ENCODE results near the gene RAP1GAP. TPM values are rescaled to one million over a fixed set of nuclear protein-coding genes. Genes with fewer than 3 reads are reported as not detected.
A peak's percentile ranks its signal among the peaks of the same experiment; 100 is the strongest.

Gene RAP1GAP
- total and polyA plus RNA-seq, 9 of the 15 experiments (the other 6 are each of a cell fraction or from before 2014, with no cell fraction given): 0.29 to 30.2 (median 19.2) TPM

DNA sequence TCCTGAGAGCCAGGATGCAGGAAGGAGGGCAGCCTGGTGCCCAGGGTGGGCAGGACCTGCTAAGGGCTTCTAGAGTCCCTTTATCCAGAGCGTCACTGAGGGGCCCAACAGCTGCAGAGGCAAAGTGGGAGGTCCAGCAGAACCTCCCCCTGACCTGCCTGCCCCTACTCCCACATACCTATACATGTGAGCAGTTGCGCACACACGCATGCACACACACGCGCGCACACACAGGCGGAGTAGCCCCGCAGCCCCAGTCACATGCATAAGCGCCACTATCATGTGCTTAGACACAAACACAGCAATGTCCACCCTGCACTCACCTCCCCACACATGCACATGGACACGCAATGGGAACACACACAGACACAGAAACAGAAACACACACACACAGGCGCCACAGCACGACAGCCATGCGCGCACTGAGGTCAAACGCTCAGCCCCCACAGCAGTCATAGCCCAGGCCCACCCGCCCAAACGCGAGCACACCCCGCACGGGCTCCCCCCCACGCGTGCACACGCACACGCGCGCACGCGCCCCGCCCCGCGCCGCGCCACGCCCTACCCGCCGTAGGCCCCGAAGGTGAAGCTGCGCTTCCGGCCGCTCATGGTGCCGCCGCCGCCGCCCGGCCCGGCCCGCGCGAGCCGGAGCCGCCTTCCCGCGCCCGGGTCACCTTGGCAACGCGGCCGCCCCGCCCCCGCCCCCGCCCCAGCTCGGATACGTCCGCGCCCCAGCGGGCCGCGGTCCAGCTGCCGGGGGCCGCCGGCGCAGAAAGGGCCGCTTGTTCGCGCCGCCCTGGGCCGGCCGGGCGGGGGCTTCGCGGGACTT is 17.7 kb downstream of the RAP1GAP start:
- Histone ChIP-seq H3K79me2 (ENCODE audit: control insufficient read depth, insufficient read depth, low read length) (peaks cover 14% of the 10 kb centered on the region), H3K36me3 (ENCODE audit: control insufficient read depth, insufficient read depth, low read length) (peaks cover 16% of the 10 kb centered on the region; the same call in 2 of the 3 replicates), H3K9ac (ENCODE audit: insufficient read depth in 1 of 2, low read depth in 2 of 2, low read length in 2 of 2) (peak overlapping the region; percentile 49 to 95), H3K4me1 (replicated peaks in 1 of 2; ENCODE audit: control insufficient read depth in 2 of 2, insufficient read depth in 2 of 2, low read length in 2 of 2) (peaks cover 26 to 58% of the 10 kb centered on the region in 2 experiments; a peak in 4 of 5 replicates), H4K20me1 (replicated peaks; ENCODE audit: control insufficient read depth, insufficient read depth, low read length) (peaks cover 39% of the 10 kb centered on the region), H3K4me3 (peak overlapping the region; percentile 42), H2AFZ (ENCODE audit: low read depth, low read length) (peak overlapping the region; percentile 91), H3K27ac (ENCODE audit: extremely low read depth, low read depth, low read length) (peak overlapping the region; percentile 54), H3K9me3 (replicated peaks; ENCODE audit: control insufficient read depth, insufficient read depth, low read depth, low read length) (no peaks in the 10 kb centered on the region), H3K9me1 (ENCODE audit: control insufficient read depth, insufficient read depth, low read length) (peaks cover 7% of the 10 kb centered on the region), H3K4me2 (ENCODE audit: insufficient read depth, low read length) (peak overlapping the region; percentile 98), H3K27me3 (ENCODE audit: control insufficient read depth in 2 of 2, insufficient read depth in 2 of 2, low read length in 2 of 2) (no peaks in the 10 kb centered on the region; a peak in 1 of 5 replicates)
- POLR2A ChIA-PET: interaction anchor here (0.5 to 1.5 kb wide), 5 partner anchors 12 to 388 kb away, joined by 3 to 5 read pairs (median 4); no protein-coding TSS in a partner anchor
- in situ Hi-C loops (cut with MboI): loop anchor here (10.0 to 25.0 kb wide), 2 partner anchors 139 to 397 kb away; partner anchors contain the start of gene ALPL
- FAIRE-seq (peak; percentile 77), DNase-seq (ENCODE audit: extremely low read depth in 1 of 4, low spot score in 3 of 4) (peak; percentile 92 to 94 (median 92)), ATAC-seq (peak; percentile 82)
- 4% methylated on average over 42 of the region's 80 CpGs for whole genome bisulfite sequencing (ENCODE audit: insufficient coverage, low coverage, missing lambda C conversion rate)
- intact Hi-C loops (cut with micrococcal nuclease): no loop called here
- no TSS peak for BruUV-seq (replicated peaks)
- CTCF ChIA-PET (ENCODE audit: low intra/inter-chr PET ratio): no interaction called here
- TF ChIP-seq EHMT2 (IDR thresholded peaks at IDR 0.05) (peak; percentile 62; the same call in 1 of the 2 replicates), ARHGAP35 (IDR thresholded peaks at IDR 0.05; ENCODE audit: partially characterized antibody) (peak; percentile 53), SAFB (IDR thresholded peaks at IDR 0.05; ENCODE audit: borderline replicate concordance, low read depth, low read length) (peak; percentile 95), HDAC2 (IDR thresholded peaks at IDR 0.05) (0 out of 2 replicates have a peak, but pooled peaks have one; percentile 41), KAT8 (IDR thresholded peaks at IDR 0.05; ENCODE audit: low read depth) (no peak), RBBP5 (IDR thresholded peaks at IDR 0.05; ENCODE audit: borderline replicate concordance, insufficient read depth, low read length, poor library complexity, severe bottlenecking) (peak; percentile 33), PHF20 (IDR thresholded peaks at IDR 0.05; ENCODE audit: partially characterized antibody) (peak; percentile 38), ZBTB7A (IDR thresholded peaks at IDR 0.05; ENCODE audit: borderline replicate concordance, control insufficient read depth, low read depth, low read length) (peak; percentile 80; the same call in 1 of the 2 replicates), GABPA (tag; conservative IDR thresholded peaks at IDR 0.05; ENCODE audit: low read depth) (peak; percentile 62)
- TF ChIP-seq, protein P1, sequence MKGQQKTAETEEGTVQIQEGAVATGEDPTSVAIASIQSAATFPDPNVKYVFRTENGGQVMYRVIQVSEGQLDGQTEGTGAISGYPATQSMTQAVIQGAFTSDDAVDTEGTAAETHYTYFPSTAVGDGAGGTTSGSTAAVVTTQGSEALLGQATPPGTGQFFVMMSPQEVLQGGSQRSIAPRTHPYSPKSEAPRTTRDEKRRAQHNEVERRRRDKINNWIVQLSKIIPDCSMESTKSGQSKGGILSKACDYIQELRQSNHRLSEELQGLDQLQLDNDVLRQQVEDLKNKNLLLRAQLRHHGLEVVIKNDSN (CRISPR knock-in tag; IDR thresholded peaks at IDR 0.05): peak; percentile 54; the same call in 1 of the 2 replicates
- TF ChIP-seq, protein P2, sequence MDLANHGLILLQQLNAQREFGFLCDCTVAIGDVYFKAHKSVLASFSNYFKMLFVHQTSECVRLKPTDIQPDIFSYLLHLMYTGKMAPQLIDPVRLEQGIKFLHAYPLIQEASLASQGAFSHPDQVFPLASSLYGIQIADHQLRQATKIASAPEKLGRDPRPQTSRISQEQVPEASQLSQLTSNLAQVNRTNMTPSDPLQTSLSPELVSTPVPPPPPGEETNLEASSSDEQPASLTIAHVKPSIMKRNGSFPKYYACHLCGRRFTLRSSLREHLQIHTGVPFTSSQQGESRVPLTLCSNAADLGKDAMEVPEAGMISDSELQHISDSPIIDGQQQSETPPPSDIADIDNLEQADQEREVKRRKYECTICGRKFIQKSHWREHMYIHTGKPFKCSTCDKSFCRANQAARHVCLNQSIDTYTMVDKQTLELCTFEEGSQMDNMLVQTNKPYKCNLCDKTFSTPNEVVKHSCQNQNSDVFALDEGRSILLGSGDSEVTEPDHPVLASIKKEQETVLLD (IDR thresholded peaks at IDR 0.05): peak; percentile 68; the same call in 1 of the 2 replicates

All from K562 (cell line).